Neural cell (in vitro differentiated cells): ENCODE measurements around the gene LYVE1. TPM values are rescaled to one million over a fixed set of nuclear protein-coding genes. Genes with fewer than 3 reads are reported as not detected.

Experiments
- H2AFZ ChIP-seq: fragments of 200-600, 300-800 bp; sonication (generic), shearing (Covaris generic); 2 replicates; pipeline ENCODE4 v1.6.0; 2014; ENCODE audit warnings: low read depth, mild to moderate bottlenecking, antibody characterized with exemption, low read length, moderate library complexity
- H3F3A ChIP-seq: fragments of 200-600 bp; shearing (Covaris generic); 2 replicates; pipeline ENCODE4 v1.6.1; 2016; ENCODE audit warnings: mild to moderate bottlenecking, moderate library complexity, mixed read lengths, antibody characterized with exemption, low read length; ENCODE audit not compliant: insufficient read depth, poor library complexity, severe bottlenecking
- H3K27ac ChIP-seq: fragments of 200-600, 300-800 bp; sonication (generic), shearing (Covaris generic); 2 replicates; pipeline ENCODE4 v1.5.1; 2014; ENCODE audit warnings: mild to moderate bottlenecking, low read length, moderate library complexity
- H3K27me3 ChIP-seq: fragments of 300-800, 200-600 bp; sonication (generic), shearing (Covaris generic); 2 replicates; pipeline ENCODE4 v1.6.0; 2014; ENCODE audit warnings: mild to moderate bottlenecking, low read depth, low read length, moderate library complexity; ENCODE audit not compliant: insufficient read depth
- H3K36me3 ChIP-seq: fragments of 300-800, 200-600 bp; sonication (generic), shearing (Covaris generic); 2 replicates; pipeline ENCODE4 v1.5.1; 2014; ENCODE audit warnings: mild to moderate bottlenecking, antibody characterized with exemption, low read length, moderate library complexity; ENCODE audit not compliant: insufficient read depth
- H3K4me2 ChIP-seq: fragments of 300-800, 200-600 bp; sonication (generic), shearing (Covaris generic); 2 replicates; pipeline ENCODE4 v1.6.0; 2014; ENCODE audit warnings: mild to moderate bottlenecking, low read length
- H3K4me3 ChIP-seq: fragments of 300-800, 200-600 bp; sonication (generic), shearing (Covaris generic); 2 replicates; pipeline ENCODE4 v1.5.1; 2014; ENCODE audit warnings: mild to moderate bottlenecking, low read length, moderate library complexity
- H3K79me2 ChIP-seq: fragments of 200-600 bp; shearing (Covaris generic); replicated peaks from 2 replicates; pipeline ENCODE4 v1.6.0; 2014; ENCODE audit warnings: mild to moderate bottlenecking, low read length, moderate library complexity; ENCODE audit not compliant: insufficient read depth
- H3K9ac ChIP-seq: fragments of 300-800, 200-600 bp; sonication (generic), shearing (Covaris generic); 2 replicates; pipeline ENCODE4 v1.6.1; 2016; ENCODE audit warnings: mild to moderate bottlenecking, low read length, mixed read lengths
- H3K9me2 ChIP-seq: fragments of 200-600 bp; shearing (Covaris generic); 2 replicates; pipeline ENCODE4 v1.6.1; 2016; ENCODE audit warnings: mild to moderate bottlenecking, low read length, mixed read lengths; ENCODE audit not compliant: insufficient read depth
- H3K9me3 ChIP-seq: fragments of 200-600, 300-800 bp; sonication (generic), shearing (Covaris generic); 2 replicates; pipeline ENCODE4 v1.6.1; 2016; ENCODE audit warnings: mild to moderate bottlenecking, mixed run types, low read length, moderate library complexity, mixed read lengths
- H4K20me1 ChIP-seq: fragments of 200-600 bp; shearing (Covaris generic); 2 replicates; pipeline ENCODE4 v1.6.1; 2016; ENCODE audit warnings: mild to moderate bottlenecking, mixed run types; ENCODE audit not compliant: insufficient read depth
- CTCF ChIP-seq: fragments of 450-650 bp; IDR thresholded peaks from 2 replicates; pipeline ENCODE4 v1.5.1; 2014; ENCODE audit warnings: antibody characterized with exemption, mild to moderate bottlenecking, moderate library complexity; ENCODE audit not compliant: poor library complexity, severe bottlenecking
- EP300 ChIP-seq: fragments of 450-650 bp; conservative IDR thresholded peaks from 2 replicates; pipeline ENCODE4 v1.6.1; 2014; ENCODE audit warnings: antibody characterized with exemption, mild to moderate bottlenecking, moderate library complexity; ENCODE audit not compliant: poor library complexity, severe bottlenecking
- EZH2 ChIP-seq: fragments of 200-600, 300-800 bp; shearing (Covaris generic), sonication (generic); IDR thresholded peaks from 2 replicates; pipeline ENCODE4 v1.6.1; 2014; ENCODE audit warnings: antibody characterized with exemption, low read length, borderline replicate concordance, mild to moderate bottlenecking; ENCODE audit not compliant: insufficient read depth, poor library complexity, severe bottlenecking
- MXI1 ChIP-seq: fragments of 450-650 bp; conservative IDR thresholded peaks from 2 replicates; pipeline ENCODE4 v1.6.1; 2014; ENCODE audit warnings: antibody characterized with exemption, mild to moderate bottlenecking; ENCODE audit not compliant: poor library complexity, severe bottlenecking
- POLR2AphosphoS5 ChIP-seq: IDR thresholded peaks from 2 replicates; pipeline ENCODE4 v1.6.1; 2012
- RAD21 ChIP-seq: fragments of 450-650 bp; conservative IDR thresholded peaks from 2 replicates; pipeline ENCODE4 v1.6.1; 2014; ENCODE audit warnings: antibody characterized with exemption, mild to moderate bottlenecking, moderate library complexity
- REST ChIP-seq: IDR thresholded peaks from 2 replicates; pipeline ENCODE4 v1.6.1; 2012; ENCODE audit warnings: borderline replicate concordance
- SMC3 ChIP-seq: fragments of 450-650 bp; conservative IDR thresholded peaks from 2 replicates; pipeline ENCODE4 v1.6.1; 2014; ENCODE audit warnings: antibody characterized with exemption, mild to moderate bottlenecking, moderate library complexity; ENCODE audit not compliant: poor library complexity
- TAF1 ChIP-seq: IDR thresholded peaks from 2 replicates; pipeline ENCODE4 v1.6.1; 2012; ENCODE audit warnings: low read depth
- polyA minus RNA-seq: library from RNA; depleted of rRNA, polyadenylated mRNA; stranded (reverse); fragments of >200 nt; gene quantifications from 2 replicates; pipeline ENCODE4 v1.2.3, GENCODE V29; 2014
- polyA plus RNA-seq: library from polyadenylated mRNA; depleted of rRNA; stranded (reverse); fragments of >200 nt; gene quantifications from 2 replicates; pipeline ENCODE4 v1.2.3, GENCODE V29; 2014

The LYVE1 gene
- polyA plus RNA-seq (not detected in 2 replicates), polyA minus RNA-seq (not detected in 2 replicates)

GRCh38 chr11:10568486-10568941 lies at the start of gene LYVE1:
LYVE1 (minus strand) TSS chr11:10568665; CDS start chr11:10568532, 133 bp downstream.
- H3K36me3 ChIP-seq = no peaks in the 10 kb centered on the region

GRCh38 chr11:10617551-10617950 lies 49.1 kb upstream of the LYVE1 start:
- H3K27ac ChIP-seq = no peak overlapping the region
- TF ChIP-seq POLR2AphosphoS5 (no peak), TAF1 (no peak), SMC3 (no peak), EP300 (no peak), MXI1 (no peak), RAD21 (no peak), REST (no peak)

More at GRCh38 chr11:10568486-10568941, at the start of gene LYVE1:
- Histone ChIP-seq H3K27me3 (no peaks in the 10 kb centered on the region), H3K9ac (no peak within 1 kb of the TSS), H3K4me2 (no peak within 1 kb of the TSS), H4K20me1 (no peaks in the 10 kb centered on the region), H3K9me2 (no peaks in the 10 kb centered on the region), H2AFZ (no peak within 1 kb of the TSS), H3K9me3 (no peaks in the 10 kb centered on the region), H3K27ac (no peak within 1 kb of the TSS), H3F3A (no peaks in the 10 kb centered on the region), H3K4me3 (no peak within 1 kb of the TSS), H3K79me2 (no peaks in the 10 kb centered on the region)
- TF ChIP-seq TAF1 (no peak), EZH2 (no peak), POLR2AphosphoS5 (no peak), SMC3 (no peak), CTCF (no peak), EP300 (no peak), MXI1 (no peak), RAD21 (no peak), REST (no peak)

More at GRCh38 chr11:10617551-10617950, 49.1 kb upstream of the LYVE1 start:
- no peak overlapping the region for H3K9ac ChIP-seq
- no peak overlapping the region for H3K4me2 ChIP-seq
- no peak overlapping the region for H2AFZ ChIP-seq
- no peaks in the 10 kb centered on the region for H3K79me2 ChIP-seq
- no peaks in the 10 kb centered on the region for H3K36me3 ChIP-seq
- H3F3A ChIP-seq = no peaks in the 10 kb centered on the region
- no peaks in the 10 kb centered on the region for H3K27me3 ChIP-seq
- peaks cover 4% of the 10 kb centered on the region for H3K9me3 ChIP-seq
- no peak overlapping the region for H3K4me3 ChIP-seq
- no peaks in the 10 kb centered on the region for H3K9me2 ChIP-seq
- H4K20me1 ChIP-seq = no peaks in the 10 kb centered on the region
